C4-2B (cell line): ENCODE results near the gene TNFAIP8.

ENCODE experiments used
- ZFX ChIP-seq: fragments of 450-650 bp; IDR thresholded peaks from 2 replicates; pipeline ENCODE4 v1.6.1; 2017
- TF ChIP-seq, protein P1 (sequence below): fragments of 450-650 bp; conservative IDR thresholded peaks from 2 replicates; pipeline ENCODE4 v1.5.1; 2017; ENCODE audit warnings: mild to moderate bottlenecking

DNA sequence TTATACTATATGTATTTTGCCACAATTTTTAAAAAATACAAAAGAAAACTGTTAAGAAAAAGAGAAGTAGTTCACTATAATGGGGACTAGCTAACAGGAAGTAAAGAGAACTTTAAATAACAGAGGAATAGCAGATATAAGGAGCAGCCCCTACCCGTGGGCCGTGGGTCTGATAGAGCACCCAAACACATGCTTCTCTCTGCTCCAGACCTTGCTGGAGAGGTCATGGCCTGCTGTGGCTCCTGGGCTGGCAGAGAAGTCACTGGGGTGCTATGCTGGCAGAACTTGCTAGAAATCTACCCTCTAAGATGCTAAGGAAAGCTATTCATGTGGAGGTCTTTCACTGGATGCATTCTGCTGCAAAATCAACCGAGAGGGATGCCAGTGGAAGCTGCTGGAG lies 10.0 kb upstream of the TNFAIP8 start:
- TF ChIP-seq, protein P1, sequence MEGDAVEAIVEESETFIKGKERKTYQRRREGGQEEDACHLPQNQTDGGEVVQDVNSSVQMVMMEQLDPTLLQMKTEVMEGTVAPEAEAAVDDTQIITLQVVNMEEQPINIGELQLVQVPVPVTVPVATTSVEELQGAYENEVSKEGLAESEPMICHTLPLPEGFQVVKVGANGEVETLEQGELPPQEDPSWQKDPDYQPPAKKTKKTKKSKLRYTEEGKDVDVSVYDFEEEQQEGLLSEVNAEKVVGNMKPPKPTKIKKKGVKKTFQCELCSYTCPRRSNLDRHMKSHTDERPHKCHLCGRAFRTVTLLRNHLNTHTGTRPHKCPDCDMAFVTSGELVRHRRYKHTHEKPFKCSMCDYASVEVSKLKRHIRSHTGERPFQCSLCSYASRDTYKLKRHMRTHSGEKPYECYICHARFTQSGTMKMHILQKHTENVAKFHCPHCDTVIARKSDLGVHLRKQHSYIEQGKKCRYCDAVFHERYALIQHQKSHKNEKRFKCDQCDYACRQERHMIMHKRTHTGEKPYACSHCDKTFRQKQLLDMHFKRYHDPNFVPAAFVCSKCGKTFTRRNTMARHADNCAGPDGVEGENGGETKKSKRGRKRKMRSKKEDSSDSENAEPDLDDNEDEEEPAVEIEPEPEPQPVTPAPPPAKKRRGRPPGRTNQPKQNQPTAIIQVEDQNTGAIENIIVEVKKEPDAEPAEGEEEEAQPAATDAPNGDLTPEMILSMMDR, result no peak
- no peak for TF ChIP-seq ZFX
